SU-DHL-6 (cell line): ENCODE measurements around the gene MCF2L2.

Source experiments
- H2AFZ ChIP-seq: fragments of 200-600 bp; sonication (generic); 2 replicates; pipeline ENCODE4 v1.6.1; 2014; ENCODE audit warnings: low read depth, mild to moderate bottlenecking, moderate library complexity, mixed read lengths, antibody characterized with exemption, low read length; ENCODE audit not compliant: severe bottlenecking
- H3F3A ChIP-seq: fragments of 200-600 bp; shearing (Covaris generic); 2 replicates; pipeline ENCODE4 v1.6.0; 2016; ENCODE audit warnings: antibody characterized with exemption, mild to moderate bottlenecking; ENCODE audit not compliant: insufficient read depth
- H3K27ac ChIP-seq: fragments of 200-600 bp; sonication (generic); 2 replicates; pipeline ENCODE4 v1.5.1; 2016; ENCODE audit warnings: low read depth, mild to moderate bottlenecking, low read length, moderate library complexity, mixed read lengths
- H3K27me3 ChIP-seq: fragments of 200-600 bp; sonication (generic), shearing (Covaris generic); 2 replicates; pipeline ENCODE4 v1.6.0; 2014; ENCODE audit warnings: mild to moderate bottlenecking, low read length
- H3K36me3 ChIP-seq: fragments of 200-600 bp; sonication (generic); 2 replicates; pipeline ENCODE4 v1.6.1; 2014; ENCODE audit warnings: mild to moderate bottlenecking, low read length, mixed read lengths
- H3K4me2 ChIP-seq: fragments of 300-600, 200-600 bp; shearing (Covaris generic), sonication (generic); 2 replicates; pipeline ENCODE4 v1.6.0; 2014; ENCODE audit warnings: low read length, low read depth, mild to moderate bottlenecking; ENCODE audit not compliant: poor library complexity, severe bottlenecking
- H3K4me3 ChIP-seq: fragments of 200-600 bp; sonication (generic); 2 replicates; pipeline ENCODE4 v1.5.1; 2014; ENCODE audit warnings: antibody characterized with exemption, low read length, mild to moderate bottlenecking, mixed read lengths; ENCODE audit not compliant: insufficient read depth, poor library complexity, severe bottlenecking
- H3K79me2 ChIP-seq: fragments of 200-600 bp; sonication (generic); 2 replicates; pipeline ENCODE4 v1.6.1; 2014; ENCODE audit warnings: mild to moderate bottlenecking, low read length, moderate library complexity; ENCODE audit not compliant: insufficient read depth
- H3K9ac ChIP-seq: fragments of 200-600 bp; sonication (generic); 2 replicates; pipeline ENCODE4 v1.7.0; 2014; ENCODE audit warnings: mild to moderate bottlenecking, low read length
- H3K9me2 ChIP-seq: fragments of 200-600 bp; sonication (generic); replicated peaks from 2 replicates; pipeline ENCODE4 v1.6.1; 2014; ENCODE audit warnings: low read length; ENCODE audit not compliant: insufficient read depth
- H3K9me3 ChIP-seq: fragments of 200-600 bp; sonication (generic); 2 replicates; pipeline ENCODE4 v1.6.1; 2014; ENCODE audit warnings: low read length, mixed read lengths; ENCODE audit not compliant: insufficient read depth
- H4K20me1 ChIP-seq: fragments of 200-600 bp; sonication (generic); 2 replicates; pipeline ENCODE4 v1.6.1; 2014; ENCODE audit warnings: low read depth, mild to moderate bottlenecking, antibody characterized with exemption, low read length, moderate library complexity, mixed read lengths
- EZH2phosphoT487 ChIP-seq: fragments of 200-600 bp; sonication (generic), shearing (Covaris generic); conservative IDR thresholded peaks from 2 replicates; pipeline ENCODE4 v1.6.1; 2018; ENCODE audit warnings: mild to moderate bottlenecking, antibody characterized with exemption, low read length, moderate library complexity, mixed read lengths
- TF ChIP-seq, protein P1 (sequence below): fragments of 200-600 bp; sonication (generic); IDR thresholded peaks from one replicate; pipeline ENCODE4 v1.5.1; 2017; ENCODE audit warnings: antibody characterized with exemption, mild to moderate bottlenecking, low read length, moderate library complexity; ENCODE audit not compliant: insufficient read depth, poor library complexity, severe bottlenecking

The MCF2L2 gene

DNA sequence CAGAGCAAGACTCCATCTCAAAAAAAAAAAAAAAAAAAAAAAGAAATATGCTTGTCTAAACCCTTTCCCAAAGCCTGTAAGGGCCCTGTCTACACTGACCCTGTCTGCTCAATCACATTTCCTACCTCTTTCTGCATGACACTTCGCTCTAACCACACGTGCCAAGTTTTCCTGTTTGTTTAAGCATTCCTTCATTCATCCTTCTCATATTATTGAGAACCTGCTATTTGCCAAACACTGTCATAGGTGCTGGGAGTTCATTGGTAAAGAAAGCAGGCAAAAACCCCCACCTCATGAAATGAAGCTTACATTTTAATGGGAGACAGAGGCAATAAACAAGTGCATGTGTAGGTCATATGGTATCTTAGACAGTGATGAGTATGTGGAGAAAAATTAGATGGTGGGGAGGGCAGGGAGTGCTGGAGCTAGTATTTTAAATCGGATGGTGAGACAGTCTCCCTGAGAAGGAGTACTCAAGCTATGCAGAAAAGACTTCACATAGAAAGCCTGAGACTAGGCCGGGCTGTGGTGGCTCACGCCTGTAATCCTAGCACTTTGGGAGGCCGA lies 127.3 kb downstream of the MCF2L2 start:
- Histone ChIP-seq H3K4me2 (no peak overlapping the region), H3K79me2 (no peaks in the 10 kb centered on the region), H3F3A (no peaks in the 10 kb centered on the region), H4K20me1 (no peaks in the 10 kb centered on the region), H3K36me3 (no peaks in the 10 kb centered on the region), H2AFZ (no peak overlapping the region), H3K9me2 (no peaks in the 10 kb centered on the region), H3K9me3 (no peaks in the 10 kb centered on the region), H3K9ac (no peak overlapping the region), H3K4me3 (no peak overlapping the region), H3K27ac (no peak overlapping the region), H3K27me3 (no peaks in the 10 kb centered on the region)
- no peak for TF ChIP-seq EZH2phosphoT487
- TF ChIP-seq, protein P1, sequence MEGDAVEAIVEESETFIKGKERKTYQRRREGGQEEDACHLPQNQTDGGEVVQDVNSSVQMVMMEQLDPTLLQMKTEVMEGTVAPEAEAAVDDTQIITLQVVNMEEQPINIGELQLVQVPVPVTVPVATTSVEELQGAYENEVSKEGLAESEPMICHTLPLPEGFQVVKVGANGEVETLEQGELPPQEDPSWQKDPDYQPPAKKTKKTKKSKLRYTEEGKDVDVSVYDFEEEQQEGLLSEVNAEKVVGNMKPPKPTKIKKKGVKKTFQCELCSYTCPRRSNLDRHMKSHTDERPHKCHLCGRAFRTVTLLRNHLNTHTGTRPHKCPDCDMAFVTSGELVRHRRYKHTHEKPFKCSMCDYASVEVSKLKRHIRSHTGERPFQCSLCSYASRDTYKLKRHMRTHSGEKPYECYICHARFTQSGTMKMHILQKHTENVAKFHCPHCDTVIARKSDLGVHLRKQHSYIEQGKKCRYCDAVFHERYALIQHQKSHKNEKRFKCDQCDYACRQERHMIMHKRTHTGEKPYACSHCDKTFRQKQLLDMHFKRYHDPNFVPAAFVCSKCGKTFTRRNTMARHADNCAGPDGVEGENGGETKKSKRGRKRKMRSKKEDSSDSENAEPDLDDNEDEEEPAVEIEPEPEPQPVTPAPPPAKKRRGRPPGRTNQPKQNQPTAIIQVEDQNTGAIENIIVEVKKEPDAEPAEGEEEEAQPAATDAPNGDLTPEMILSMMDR: no peak

DNA sequence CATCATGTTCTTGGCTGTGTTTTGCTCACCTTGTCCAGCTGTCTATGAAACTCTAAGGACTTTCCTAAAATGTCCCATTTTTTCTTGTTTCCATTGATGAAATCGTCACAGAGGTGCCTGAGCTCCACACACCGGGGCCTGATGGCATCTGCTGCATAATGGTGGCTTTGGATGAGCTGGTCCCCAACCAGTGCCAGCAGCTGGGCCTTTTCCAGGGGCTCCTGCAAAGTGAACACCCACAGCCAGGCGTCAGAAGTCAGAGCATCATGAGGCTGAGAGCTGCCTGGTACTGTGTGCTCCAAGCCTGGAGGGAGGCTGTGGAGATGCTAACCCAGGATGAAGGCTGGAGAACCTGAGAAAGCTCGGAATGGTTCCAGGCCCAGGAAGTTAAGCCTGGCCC lies 128.4 kb downstream of the MCF2L2 start:
- TF ChIP-seq, protein P1: no peak
- no peak for TF ChIP-seq EZH2phosphoT487
- H3K9me2 ChIP-seq: no peaks in the 10 kb centered on the region
- H3K4me3 ChIP-seq: no peak overlapping the region
- no peaks in the 10 kb centered on the region for H3K27me3 ChIP-seq
- H3K27ac ChIP-seq: no peak overlapping the region
- H2AFZ ChIP-seq: no peak overlapping the region
- no peaks in the 10 kb centered on the region for H3K79me2 ChIP-seq
- H3K9ac ChIP-seq: no peak overlapping the region
- H4K20me1 ChIP-seq: no peaks in the 10 kb centered on the region
- H3K4me2 ChIP-seq: no peak overlapping the region
- H3K36me3 ChIP-seq: no peaks in the 10 kb centered on the region
- H3K9me3 ChIP-seq: no peaks in the 10 kb centered on the region
- no peaks in the 10 kb centered on the region for H3F3A ChIP-seq

DNA sequence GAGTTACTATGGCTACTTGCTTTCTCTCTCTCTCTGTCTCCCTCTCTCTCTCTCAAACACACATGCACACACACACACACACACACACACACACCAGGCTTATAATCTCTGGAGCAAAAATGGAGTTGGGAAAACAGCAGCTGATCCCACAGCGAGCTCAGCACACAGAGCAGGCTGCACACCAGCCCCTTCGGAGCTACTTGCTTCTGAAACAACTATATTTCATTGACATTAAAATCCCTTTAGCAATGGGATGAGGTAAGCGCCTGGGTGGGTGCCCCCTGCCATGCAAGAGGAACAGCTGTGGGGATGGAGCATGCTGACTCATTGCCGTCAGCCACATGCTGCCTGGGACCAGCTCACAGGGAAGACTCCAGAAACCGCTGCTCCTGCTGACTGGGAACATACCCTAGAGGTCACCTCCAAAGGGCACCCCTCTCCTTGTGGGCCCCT lies 129.7 kb downstream of the MCF2L2 start:
- H2AFZ ChIP-seq: no peak overlapping the region
- no peaks in the 10 kb centered on the region for H3K9me2 ChIP-seq
- H3K79me2 ChIP-seq: no peaks in the 10 kb centered on the region
- no peak overlapping the region for H3K9ac ChIP-seq
- no peak overlapping the region for H3K4me2 ChIP-seq
- H3K9me3 ChIP-seq: no peaks in the 10 kb centered on the region
- H4K20me1 ChIP-seq: no peaks in the 10 kb centered on the region
- H3K27ac ChIP-seq: no peak overlapping the region
- H3K4me3 ChIP-seq: no peak overlapping the region
- H3F3A ChIP-seq: no peaks in the 10 kb centered on the region
- no peaks in the 10 kb centered on the region for H3K36me3 ChIP-seq
- TF ChIP-seq, protein P1: no peak
- no peak for TF ChIP-seq EZH2phosphoT487
- H3K27me3 ChIP-seq: no peaks in the 10 kb centered on the region
